ENCODE results near the gene CCT4. TPM values are rescaled to one million over a fixed set of nuclear protein-coding genes. Genes with fewer than 3 reads are reported as not detected.

Gene CCT4
- total RNA-seq, 1 donor from 2014 or later = 92.7 TPM

GRCh38 chr2:61911510-61911909 is 23.1 kb upstream of the CCT4 start:
- Histone ChIP-seq H3K27me3 (ENCODE audit: low read depth) (no peaks in the 10 kb centered on the region), H3K27ac (replicated peaks) (no peak overlapping the region), H3K36me3 (no peaks in the 10 kb centered on the region), H3K9me3 (replicated peaks) (no peaks in the 10 kb centered on the region), H3K4me3 (no peak overlapping the region), H3K4me1 (peaks cover 47% of the 10 kb centered on the region)
- intact Hi-C loops (cut with micrococcal nuclease) = no loop called here
- DNase-seq = no peak
- peak; percentile 46 for TF ChIP-seq CTCF (IDR thresholded peaks at IDR 0.05; ENCODE audit: borderline replicate concordance)

- peak; percentile 28 for TF ChIP-seq CTCF (IDR thresholded peaks at IDR 0.05; ENCODE audit: borderline replicate concordance)
- Histone ChIP-seq H3K36me3 (no peaks in the 10 kb centered on the region), H3K27ac (replicated peaks) (no peak overlapping the region), H3K4me3 (no peak overlapping the region), H3K9me3 (replicated peaks) (no peaks in the 10 kb centered on the region), H3K4me1 (peaks cover 56% of the 10 kb centered on the region), H3K27me3 (ENCODE audit: low read depth) (no peaks in the 10 kb centered on the region)
- intact Hi-C loops (cut with micrococcal nuclease) = no loop called here
- DNase-seq = no peak
These were observed 22.1 kb upstream of the CCT4 start for GRCh38 chr2:61910603-61911002.

- intact Hi-C loops (cut with micrococcal nuclease) = no loop called here
- H3K4me3 ChIP-seq = no peak overlapping the region
- H3K9me3 ChIP-seq (replicated peaks) = no peaks in the 10 kb centered on the region
- peaks cover 64% of the 10 kb centered on the region for H3K4me1 ChIP-seq
- no peak for DNase-seq
- TF ChIP-seq CTCF (IDR thresholded peaks at IDR 0.05; ENCODE audit: borderline replicate concordance) = no peak
- no peaks in the 10 kb centered on the region for H3K36me3 ChIP-seq
- H3K27me3 ChIP-seq (ENCODE audit: low read depth) = no peaks in the 10 kb centered on the region
- H3K27ac ChIP-seq (replicated peaks) = no peak overlapping the region
These were observed 20.7 kb upstream of the CCT4 start for GRCh38 chr2:61909116-61909515.

GRCh38 chr2:61906186-61906470 is 17.7 kb upstream of the CCT4 start:
- no peak for DNase-seq
- Histone ChIP-seq H3K27me3 (ENCODE audit: low read depth) (no peaks in the 10 kb centered on the region), H3K4me1 (peaks cover 48% of the 10 kb centered on the region), H3K27ac (replicated peaks) (peak overlapping the region; percentile 83), H3K4me3 (peak overlapping the region; percentile 84), H3K36me3 (no peaks in the 10 kb centered on the region), H3K9me3 (replicated peaks) (no peaks in the 10 kb centered on the region)
- no peak for TF ChIP-seq CTCF (IDR thresholded peaks at IDR 0.05; ENCODE audit: borderline replicate concordance)
- intact Hi-C loops (cut with micrococcal nuclease) = no loop called here

GRCh38 chr2:61905372-61906185 is 17.1 kb upstream of the CCT4 start, which contains the start of gene COMMD1:
Gene COMMD1 (plus strand): TSS chr2:61905674. CDS start chr2:61905679, 5 bp downstream.
- no peak for TF ChIP-seq CTCF (IDR thresholded peaks at IDR 0.05; ENCODE audit: borderline replicate concordance)
- intact Hi-C loops (cut with micrococcal nuclease) = no loop called here
- DNase-seq = peak; percentile 83

More at GRCh38 chr2:61905372-61906185, 17.1 kb upstream of the CCT4 start, which contains the start of gene COMMD1:
- peaks cover 43% of the 10 kb centered on the region for H3K4me1 ChIP-seq
- H3K4me3 ChIP-seq = peak within 1 kb of the TSS; percentile 84
- H3K36me3 ChIP-seq = no peaks in the 10 kb centered on the region
- peak within 1 kb of the TSS; percentile 83 for H3K27ac ChIP-seq (replicated peaks)
- H3K9me3 ChIP-seq (replicated peaks) = no peaks in the 10 kb centered on the region
- H3K27me3 ChIP-seq (ENCODE audit: low read depth) = no peaks in the 10 kb centered on the region

All from left ventricle myocardium inferior (tissue), 1 donor.